ENCODE results near the gene PARP8.

The PARP8 gene

GRCh38 chr5:50839472-50839871 lies 173.0 kb downstream of the PARP8 start:
- TF ChIP-seq CTCF (IDR thresholded peaks at IDR 0.05; ENCODE audit: extremely low read depth, insufficient read depth, missing control alignments) = no peak
- no peak for DNase-seq (ENCODE audit: low spot score)
- in situ Hi-C loops (cut with MboI; ENCODE audit: low pct_unique_long_range_greater_than_20kb, low sequenced_read_pairs, unreplicated experiment) = no loop called here

GRCh38 chr5:50843091-50843490 lies 176.7 kb downstream of the PARP8 start:
- in situ Hi-C loops (cut with MboI; ENCODE audit: low pct_unique_long_range_greater_than_20kb, low sequenced_read_pairs, unreplicated experiment) = no loop called here
- no peak for TF ChIP-seq CTCF (IDR thresholded peaks at IDR 0.05; ENCODE audit: extremely low read depth, insufficient read depth, missing control alignments)
- DNase-seq (ENCODE audit: low spot score) = no peak

GRCh38 chr5:50846261-50846660 lies 179.8 kb downstream of the PARP8 start:
- DNase-seq (ENCODE audit: low spot score) = no peak
- no peak for TF ChIP-seq CTCF (IDR thresholded peaks at IDR 0.05; ENCODE audit: extremely low read depth, insufficient read depth, missing control alignments)
- in situ Hi-C loops (cut with MboI; ENCODE audit: low pct_unique_long_range_greater_than_20kb, low sequenced_read_pairs, unreplicated experiment) = no loop called here

GRCh38 chr5:50849554-50849953 lies 183.1 kb downstream of the PARP8 start:
- no peak for TF ChIP-seq CTCF (IDR thresholded peaks at IDR 0.05; ENCODE audit: extremely low read depth, insufficient read depth, missing control alignments)
- in situ Hi-C loops (cut with MboI; ENCODE audit: low pct_unique_long_range_greater_than_20kb, low sequenced_read_pairs, unreplicated experiment) = no loop called here

GRCh38 chr5:50853151-50853550 lies 186.7 kb downstream of the PARP8 start:
- no peak for DNase-seq (ENCODE audit: low spot score)
- in situ Hi-C loops (cut with MboI; ENCODE audit: low pct_unique_long_range_greater_than_20kb, low sequenced_read_pairs, unreplicated experiment) = no loop called here
- TF ChIP-seq CTCF (IDR thresholded peaks at IDR 0.05; ENCODE audit: extremely low read depth, insufficient read depth, missing control alignments) = no peak

More at GRCh38 chr5:50849554-50849953, 183.1 kb downstream of the PARP8 start:
- DNase-seq (ENCODE audit: low spot score) = no peak

- in situ Hi-C loops (cut with MboI; ENCODE audit: low pct_unique_long_range_greater_than_20kb, low sequenced_read_pairs, unreplicated experiment) = no loop called here
- DNase-seq (ENCODE audit: low spot score) = no peak
- TF ChIP-seq CTCF (IDR thresholded peaks at IDR 0.05; ENCODE audit: extremely low read depth, insufficient read depth, missing control alignments) = no peak
Observed at GRCh38 chr5:50854082-50854481, 187.6 kb downstream of the PARP8 start.

- no peak for TF ChIP-seq CTCF (IDR thresholded peaks at IDR 0.05; ENCODE audit: extremely low read depth, insufficient read depth, missing control alignments)
- DNase-seq (ENCODE audit: low spot score) = no peak
- in situ Hi-C loops (cut with MboI; ENCODE audit: low pct_unique_long_range_greater_than_20kb, low sequenced_read_pairs, unreplicated experiment) = no loop called here
Observed at GRCh38 chr5:50855001-50855400, 188.6 kb downstream of the PARP8 start.

Measured in GM13977 (cell line).